ENCODE data around the gene LTA4H. TPM values are rescaled to one million over a fixed set of nuclear protein-coding genes. Genes with fewer than 3 reads are reported as not detected.
A peak's percentile ranks its signal among the peaks of the same experiment; 100 is the strongest.

The LTA4H gene
- total RNA-seq, 1 donor from 2014 or later, result 124 TPM

GRCh38 chr12:96047229-96048211 lies 12.1 kb upstream of the LTA4H start:
- Mint-ChIP-seq H3K4me1 (peaks cover 69% of the 10 kb centered on the region), H3K27ac (peak overlapping the region; percentile 88), H3K9me3 (peaks cover 6% of the 10 kb centered on the region), H3K4me3 (peak overlapping the region; percentile 53), H3K36me3 (ENCODE audit: low read depth) (no peaks in the 10 kb centered on the region), H3K27me3 (no peaks in the 10 kb centered on the region)
- DNase-seq, result no peak
- peak; percentile 19 for ATAC-seq (ENCODE audit: low read depth)
- no peak for TF ChIP-seq CTCF (IDR thresholded peaks at IDR 0.05)
- ChIA-PET POLR2A (interaction anchor here (1.3 to 1.8 kb wide), 2 partner anchors 10 to 12 kb away, joined by 3 to 4 read pairs; partner anchors contain the start of gene LTA4H), CTCF (interaction anchor here (0.8 kb wide), 1 partner anchor 49 kb away, joined by 4 read pairs; no protein-coding TSS in a partner anchor)
- intact Hi-C loops (cut with micrococcal nuclease), result loop anchor here (1.0 kb wide), 1 partner anchor 27 kb away; no protein-coding TSS in a partner anchor

GRCh38 chr12:96046543-96047228 lies 11.3 kb upstream of the LTA4H start:
- no peak for DNase-seq
- H3K27ac Mint-ChIP-seq, result peak overlapping the region; percentile 88
- H3K36me3 Mint-ChIP-seq (ENCODE audit: low read depth), result no peaks in the 10 kb centered on the region
- peaks cover 69% of the 10 kb centered on the region for H3K4me1 Mint-ChIP-seq
- ATAC-seq (ENCODE audit: low read depth), result no peak
- no peak for TF ChIP-seq CTCF (IDR thresholded peaks at IDR 0.05)
- CTCF ChIA-PET, result interaction anchor here (0.8 to 1.4 kb wide), 2 partner anchors 16 to 48 kb away, joined by 3 to 4 read pairs; no protein-coding TSS in a partner anchor
- intact Hi-C loops (cut with micrococcal nuclease), result loop anchor here (1.0 kb wide), 1 partner anchor 26 kb away; no protein-coding TSS in a partner anchor
- POLR2A ChIA-PET, result interaction anchor here (1.3 to 1.8 kb wide), 2 partner anchors 9 to 11 kb away, joined by 3 to 4 read pairs; partner anchors contain the start of gene LTA4H
- H3K4me3 Mint-ChIP-seq, result peak overlapping the region; percentile 53
- H3K9me3 Mint-ChIP-seq, result peaks cover 6% of the 10 kb centered on the region
- H3K27me3 Mint-ChIP-seq, result no peaks in the 10 kb centered on the region

GRCh38 chr12:96045566-96045965 lies 10.2 kb upstream of the LTA4H start:
- Mint-ChIP-seq H3K27ac (peak overlapping the region; percentile 88), H3K4me1 (peaks cover 70% of the 10 kb centered on the region), H3K27me3 (no peaks in the 10 kb centered on the region), H3K9me3 (peaks cover 4% of the 10 kb centered on the region), H3K36me3 (ENCODE audit: low read depth) (no peaks in the 10 kb centered on the region), H3K4me3 (peak overlapping the region; percentile 63)
- TF ChIP-seq CTCF (IDR thresholded peaks at IDR 0.05), result no peak
- ATAC-seq (ENCODE audit: low read depth) (peak; percentile 66), DNase-seq (peak; percentile 32)
- intact Hi-C loops (cut with micrococcal nuclease), result no loop called here
- ChIA-PET CTCF (interaction anchor here (1.4 kb wide), 1 partner anchor 15 kb away, joined by 3 read pairs; no protein-coding TSS in a partner anchor), POLR2A (interaction anchor here (0.6 to 1.6 kb wide), 4 partner anchors 9 to 166 kb away, joined by 3 to 19 read pairs (median 5); partner anchors contain the start of gene LTA4H)

- ChIA-PET POLR2A (interaction anchor here (1.1 to 1.6 kb wide), 5 partner anchors 9 to 167 kb away, joined by 3 to 19 read pairs (median 5); partner anchors contain the start of gene LTA4H), CTCF (no interaction called here)
- ATAC-seq (ENCODE audit: low read depth) (no peak), DNase-seq (no peak)
- intact Hi-C loops (cut with micrococcal nuclease), result loop anchor here (1.0 kb wide), 1 partner anchor 9 kb away; no protein-coding TSS in a partner anchor
- Mint-ChIP-seq H3K27ac (peak overlapping the region; percentile 75), H3K27me3 (no peaks in the 10 kb centered on the region), H3K9me3 (peaks cover under 1% of the 10 kb centered on the region), H3K4me3 (peak overlapping the region; percentile 63), H3K4me1 (peaks cover 67% of the 10 kb centered on the region), H3K36me3 (ENCODE audit: low read depth) (no peaks in the 10 kb centered on the region)
- no peak for TF ChIP-seq CTCF (IDR thresholded peaks at IDR 0.05)
Measured at GRCh38 chr12:96044943-96045290, 9.5 kb upstream of the LTA4H start.

Measured in activated B cell treated with CpG ODN at 0.5 μM for 24 hours (primary cell).